Measurements from ENCODE around the gene CSDE1.

Gene CSDE1

DNA sequence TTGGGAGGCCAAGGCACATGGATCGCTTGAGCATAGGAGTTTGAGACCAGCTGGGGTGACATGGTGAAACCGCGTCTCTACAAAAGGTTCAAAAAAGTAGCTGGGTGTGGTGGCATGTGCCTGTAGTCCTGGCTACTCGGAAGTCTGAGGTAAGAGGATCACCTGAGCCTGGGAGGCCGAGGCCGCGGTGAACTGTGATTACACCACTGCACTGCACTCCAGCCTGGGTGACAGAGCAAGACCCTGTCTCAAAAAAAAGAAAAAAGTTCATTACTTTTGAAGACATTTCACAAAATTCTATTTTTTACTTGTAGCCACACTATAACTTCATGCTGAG, 85.9 kb downstream of the CSDE1 start:
- no peaks in the 10 kb centered on the region for H3K79me2 ChIP-seq (ENCODE audit: control insufficient read depth, low read length)
- H3K27me3 ChIP-seq (ENCODE audit: control insufficient read depth, low read length), result peaks cover 30% of the 10 kb centered on the region
- H3K9me2 ChIP-seq (replicated peaks; ENCODE audit: control insufficient read depth, low read length), result no peaks in the 10 kb centered on the region
- peaks cover 14% of the 10 kb centered on the region for H3K4me1 ChIP-seq (ENCODE audit: control insufficient read depth, low read length)
- no peaks in the 10 kb centered on the region for H3K36me3 ChIP-seq (ENCODE audit: control insufficient read depth, low read length)
- no peak overlapping the region for H3K4me2 ChIP-seq (ENCODE audit: low read length)
- H3K9me3 ChIP-seq (ENCODE audit: control insufficient read depth, insufficient read depth, low read length), result no peaks in the 10 kb centered on the region
- H4K20me1 ChIP-seq (ENCODE audit: control insufficient read depth, insufficient read depth, low read depth, low read length), result no peaks in the 10 kb centered on the region
- H3F3A ChIP-seq (ENCODE audit: control insufficient read depth, insufficient read depth), result no peaks in the 10 kb centered on the region
- no peak overlapping the region for H3K27ac ChIP-seq (ENCODE audit: low read depth, low read length)
- no peak overlapping the region for H3K4me3 ChIP-seq (ENCODE audit: low read length)
- TF ChIP-seq, protein P1, sequence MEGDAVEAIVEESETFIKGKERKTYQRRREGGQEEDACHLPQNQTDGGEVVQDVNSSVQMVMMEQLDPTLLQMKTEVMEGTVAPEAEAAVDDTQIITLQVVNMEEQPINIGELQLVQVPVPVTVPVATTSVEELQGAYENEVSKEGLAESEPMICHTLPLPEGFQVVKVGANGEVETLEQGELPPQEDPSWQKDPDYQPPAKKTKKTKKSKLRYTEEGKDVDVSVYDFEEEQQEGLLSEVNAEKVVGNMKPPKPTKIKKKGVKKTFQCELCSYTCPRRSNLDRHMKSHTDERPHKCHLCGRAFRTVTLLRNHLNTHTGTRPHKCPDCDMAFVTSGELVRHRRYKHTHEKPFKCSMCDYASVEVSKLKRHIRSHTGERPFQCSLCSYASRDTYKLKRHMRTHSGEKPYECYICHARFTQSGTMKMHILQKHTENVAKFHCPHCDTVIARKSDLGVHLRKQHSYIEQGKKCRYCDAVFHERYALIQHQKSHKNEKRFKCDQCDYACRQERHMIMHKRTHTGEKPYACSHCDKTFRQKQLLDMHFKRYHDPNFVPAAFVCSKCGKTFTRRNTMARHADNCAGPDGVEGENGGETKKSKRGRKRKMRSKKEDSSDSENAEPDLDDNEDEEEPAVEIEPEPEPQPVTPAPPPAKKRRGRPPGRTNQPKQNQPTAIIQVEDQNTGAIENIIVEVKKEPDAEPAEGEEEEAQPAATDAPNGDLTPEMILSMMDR (IDR thresholded peaks at IDR 0.05; ENCODE audit: low read depth, low read length, poor library complexity, severe bottlenecking), result no peak
- no peak for TF ChIP-seq EZH2phosphoT487 (IDR thresholded peaks at IDR 0.05; ENCODE audit: borderline replicate concordance, low read length)

DNA sequence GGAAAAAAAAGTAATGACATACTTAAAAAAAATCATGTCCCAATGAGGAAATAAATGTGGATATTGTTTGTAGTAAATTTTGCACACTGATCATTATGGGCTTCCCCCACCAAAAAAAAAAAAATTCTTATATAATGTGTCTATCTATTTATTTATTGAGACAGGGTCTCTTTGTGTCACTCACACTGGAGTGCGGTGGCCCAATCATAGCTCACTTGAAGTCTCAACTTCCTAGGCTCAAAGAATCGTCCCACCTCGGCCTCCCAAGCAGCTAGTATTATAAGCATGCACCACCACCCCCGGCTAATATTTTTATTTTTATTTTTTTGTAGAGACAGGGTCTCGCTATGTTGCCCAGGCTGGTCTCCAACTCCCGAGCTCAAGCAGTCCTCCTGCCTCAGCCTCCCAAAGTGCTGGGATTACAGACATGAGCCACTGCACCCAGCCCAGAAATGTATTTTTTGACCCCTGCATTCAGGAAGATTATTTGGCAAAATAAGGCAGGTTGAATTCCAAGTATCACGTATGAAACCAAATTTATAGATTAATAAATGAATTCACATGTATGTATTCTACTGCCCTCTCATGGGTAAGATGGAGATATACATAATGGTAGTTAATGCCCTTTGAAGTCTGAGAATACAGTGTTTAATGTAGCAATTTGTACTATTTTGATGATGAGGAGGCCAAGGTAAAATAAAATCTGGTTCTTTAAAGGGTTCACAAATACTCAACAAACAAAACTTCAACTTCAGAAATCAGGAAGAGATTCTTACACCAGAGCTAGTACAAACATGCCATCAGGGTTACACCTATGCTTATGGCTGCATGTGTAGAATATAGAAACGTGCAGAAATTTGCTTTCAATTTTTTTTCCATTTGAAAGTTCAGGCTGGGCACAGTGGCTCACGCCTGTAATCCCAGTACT, 86.5 kb downstream of the CSDE1 start:
- no peaks in the 10 kb centered on the region for H4K20me1 ChIP-seq (ENCODE audit: control insufficient read depth, insufficient read depth, low read depth, low read length)
- TF ChIP-seq, protein P1 (IDR thresholded peaks at IDR 0.05; ENCODE audit: low read depth, low read length, poor library complexity, severe bottlenecking), result peak; percentile 50
- no peak for TF ChIP-seq EZH2phosphoT487 (IDR thresholded peaks at IDR 0.05; ENCODE audit: borderline replicate concordance, low read length)
- no peak overlapping the region for H3K4me2 ChIP-seq (ENCODE audit: low read length)
- no peaks in the 10 kb centered on the region for H3K36me3 ChIP-seq (ENCODE audit: control insufficient read depth, low read length)
- H3K9me3 ChIP-seq (ENCODE audit: control insufficient read depth, insufficient read depth, low read length), result no peaks in the 10 kb centered on the region
- H3K79me2 ChIP-seq (ENCODE audit: control insufficient read depth, low read length), result no peaks in the 10 kb centered on the region
- H3K27me3 ChIP-seq (ENCODE audit: control insufficient read depth, low read length), result peaks cover 26% of the 10 kb centered on the region
- H3K4me3 ChIP-seq (ENCODE audit: low read length), result no peak overlapping the region
- no peaks in the 10 kb centered on the region for H3K9me2 ChIP-seq (replicated peaks; ENCODE audit: control insufficient read depth, low read length)
- no peak overlapping the region for H3K27ac ChIP-seq (ENCODE audit: low read depth, low read length)
- H3K4me1 ChIP-seq (ENCODE audit: control insufficient read depth, low read length), result peaks cover 14% of the 10 kb centered on the region
- no peaks in the 10 kb centered on the region for H3F3A ChIP-seq (ENCODE audit: control insufficient read depth, insufficient read depth)

DNA sequence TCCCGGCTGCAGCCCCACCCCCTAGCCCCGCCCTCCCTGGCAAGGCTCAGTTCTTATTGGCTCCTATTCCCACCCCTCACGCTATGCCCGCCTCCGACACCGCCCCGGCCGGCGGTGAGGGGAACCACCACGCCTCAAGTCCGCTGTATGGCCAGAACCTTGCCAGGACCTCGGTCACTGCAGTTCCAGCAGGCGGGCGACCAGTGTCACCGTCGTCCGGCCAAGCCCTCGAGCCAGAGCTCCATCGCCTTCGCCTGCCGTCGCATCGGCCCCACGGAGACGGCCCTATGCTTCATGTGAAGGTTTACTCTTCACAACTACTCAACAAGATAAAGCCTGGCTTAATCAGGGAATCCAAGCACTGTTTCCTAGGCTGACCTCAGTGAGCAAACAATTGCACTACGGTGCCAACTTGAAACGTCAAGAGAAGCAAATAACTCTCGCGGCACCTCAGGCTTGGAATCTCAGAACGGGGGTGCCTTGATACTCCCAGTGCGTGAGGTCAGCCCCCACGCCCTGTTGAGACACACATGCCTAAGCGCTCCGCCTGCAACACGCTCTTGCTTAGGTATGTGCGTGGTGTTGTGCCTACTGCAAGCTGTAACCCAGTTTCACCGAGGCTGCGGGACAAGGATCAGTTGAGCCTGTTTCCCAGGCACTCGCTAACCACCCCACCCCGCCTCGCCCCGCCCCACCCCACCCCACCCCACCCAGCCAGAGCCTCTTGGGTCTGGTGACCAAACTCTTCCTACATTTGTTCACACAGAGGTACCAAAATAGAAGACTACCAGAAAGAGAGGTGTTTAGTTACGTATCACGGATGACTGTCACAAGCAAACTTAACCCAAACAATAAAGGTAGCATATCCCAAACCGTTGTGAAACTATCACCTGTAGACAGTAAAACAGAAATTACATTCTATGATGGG, 87.4 kb downstream of the CSDE1 start:
- H3F3A ChIP-seq (ENCODE audit: control insufficient read depth, insufficient read depth), result no peaks in the 10 kb centered on the region
- H3K9me3 ChIP-seq (ENCODE audit: control insufficient read depth, insufficient read depth, low read length), result no peaks in the 10 kb centered on the region
- peak overlapping the region; percentile 96 for H3K4me2 ChIP-seq (ENCODE audit: low read length)
- no peaks in the 10 kb centered on the region for H3K9me2 ChIP-seq (replicated peaks; ENCODE audit: control insufficient read depth, low read length)
- H4K20me1 ChIP-seq (ENCODE audit: control insufficient read depth, insufficient read depth, low read depth, low read length), result no peaks in the 10 kb centered on the region
- no peak overlapping the region for H3K27ac ChIP-seq (ENCODE audit: low read depth, low read length)
- no peak for TF ChIP-seq EZH2phosphoT487 (IDR thresholded peaks at IDR 0.05; ENCODE audit: borderline replicate concordance, low read length)
- TF ChIP-seq, protein P1 (IDR thresholded peaks at IDR 0.05; ENCODE audit: low read depth, low read length, poor library complexity, severe bottlenecking), result no peak
- peaks cover 14% of the 10 kb centered on the region for H3K4me1 ChIP-seq (ENCODE audit: control insufficient read depth, low read length)
- H3K36me3 ChIP-seq (ENCODE audit: control insufficient read depth, low read length), result no peaks in the 10 kb centered on the region
- peak overlapping the region; percentile 84 for H3K4me3 ChIP-seq (ENCODE audit: low read length)
- peaks cover 17% of the 10 kb centered on the region for H3K27me3 ChIP-seq (ENCODE audit: control insufficient read depth, low read length)
- no peaks in the 10 kb centered on the region for H3K79me2 ChIP-seq (ENCODE audit: control insufficient read depth, low read length)
